DMS 273 (cell line): ENCODE data around the gene NTPCR.
A peak's percentile ranks its signal among the peaks of the same experiment; 100 is the strongest.
"Not testable (repeated sequence)": the region's sequence is repeated elsewhere in the genome, so short reads cannot be mapped to it uniquely, and the experiment has no call there.

Experiments used
- DNase-seq: peaks from one replicate; lab custom pipeline; 2025; ENCODE audit not compliant: unreplicated experiment; lab: John Stamatoyannopoulos, UW

NTPCR gene

GRCh38 chr1:232925421-232926220, 24.8 kb upstream of the NTPCR start:
- no peak for DNase-seq

GRCh38 chr1:232927166-232927565, 23.2 kb upstream of the NTPCR start:
- not testable (repeated sequence) for DNase-seq

DNA sequence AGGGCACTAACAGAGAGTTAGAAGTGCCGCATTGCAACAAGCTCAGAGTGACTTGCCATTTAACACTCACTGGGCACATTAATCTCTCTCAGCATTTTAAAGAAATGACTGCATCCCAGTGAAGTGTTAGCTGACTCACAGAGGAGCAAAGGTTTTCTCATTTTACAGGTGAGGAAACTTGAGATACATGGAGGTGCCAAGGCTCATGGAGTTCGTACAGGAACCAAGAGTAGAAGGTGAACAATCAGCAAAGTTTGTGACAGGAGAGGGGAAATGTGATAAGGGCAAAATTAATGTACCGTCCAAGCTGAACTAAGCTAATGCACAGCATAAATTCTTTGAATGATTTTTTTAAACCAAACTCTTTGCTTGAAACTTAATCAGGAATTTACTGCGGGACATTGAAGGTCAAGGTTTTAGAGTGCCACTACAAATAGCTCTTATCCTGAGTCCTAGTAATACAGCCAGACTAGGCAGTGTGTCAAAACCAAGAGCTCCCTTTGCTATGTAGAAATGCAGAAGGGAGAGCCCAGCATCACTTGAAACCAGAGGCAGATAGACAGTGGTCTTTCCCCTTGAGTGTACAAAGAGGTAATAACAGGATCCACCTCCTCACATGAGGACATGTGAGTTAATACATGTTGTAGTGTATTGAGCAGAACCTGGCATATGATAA, 22.4 kb upstream of the NTPCR start:
- DNase-seq, result no peak

DNA sequence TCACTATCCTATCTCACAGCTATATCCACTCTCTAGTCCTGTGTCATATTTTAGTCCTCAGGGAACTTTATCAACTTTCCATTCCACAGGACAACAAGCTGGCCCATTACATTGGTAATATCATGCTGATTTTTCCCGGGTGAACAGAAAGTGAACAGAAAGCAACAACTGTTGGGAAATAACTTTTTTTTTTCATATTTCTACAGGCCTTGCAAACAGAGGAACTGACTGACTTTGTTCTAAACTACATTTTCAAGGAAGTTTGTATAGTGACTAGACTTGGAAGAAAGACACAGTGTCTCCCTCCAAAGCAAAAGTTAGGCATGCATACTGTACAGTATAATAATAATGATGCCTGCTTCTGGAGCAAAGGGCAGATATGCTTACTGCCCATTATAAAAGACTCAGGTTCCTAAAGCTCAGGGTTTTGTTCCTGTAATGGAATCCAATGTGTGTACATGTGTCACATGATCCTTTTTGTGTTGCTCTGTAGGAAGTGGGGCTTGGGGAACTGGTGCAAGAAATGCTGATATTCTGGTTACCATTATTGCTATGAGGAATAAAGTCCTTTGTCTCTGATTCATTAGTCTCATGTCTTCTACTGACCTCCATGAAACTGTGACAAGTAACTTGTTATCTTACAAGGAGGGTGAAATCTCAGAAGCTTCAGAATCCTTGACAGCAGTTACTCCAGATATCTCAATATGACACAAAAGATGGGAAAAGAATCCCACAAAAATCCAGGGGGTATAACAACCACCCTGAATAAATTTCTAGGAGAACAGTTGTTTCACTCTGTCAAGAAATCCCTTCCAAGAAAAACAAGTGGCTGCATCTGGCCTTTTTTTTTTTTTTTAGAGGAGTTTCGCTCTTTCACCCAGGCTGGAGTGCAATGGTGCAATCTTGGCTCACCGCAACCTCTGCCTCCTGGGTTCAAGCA, 17.7 kb upstream of the NTPCR start:
- DNase-seq, result no peak

GRCh38 chr1:232936941-232937340, 13.5 kb upstream of the NTPCR start:
- no peak for DNase-seq

GRCh38 chr1:232937741-232938375, 12.6 kb upstream of the NTPCR start:
- DNase-seq, result no peak

GRCh38 chr1:232938926-232939325, 11.5 kb upstream of the NTPCR start:
- no peak for DNase-seq

DNA sequence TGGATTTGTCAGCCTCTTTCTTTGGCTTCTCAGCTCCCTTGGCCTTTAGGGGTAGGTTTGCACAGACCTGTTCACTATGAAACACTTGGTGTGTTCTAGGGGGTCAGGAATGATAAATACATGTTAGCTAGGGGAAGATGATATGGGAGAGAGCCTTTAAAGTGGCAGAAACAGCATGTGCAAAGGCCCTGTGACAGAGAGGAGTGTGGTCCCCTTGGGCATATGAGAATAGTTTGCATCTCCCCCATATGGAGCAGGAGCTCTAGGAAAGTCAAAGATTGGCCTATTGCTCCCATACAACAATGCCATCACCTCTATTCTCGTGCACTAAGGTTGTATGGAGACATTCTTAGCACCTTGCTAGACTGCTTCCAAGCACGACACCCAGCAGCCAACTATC, 10.7 kb upstream of the NTPCR start:
- DNase-seq, result no peak

GRCh38 chr1:232940262-232940661, 10.1 kb upstream of the NTPCR start:
- no peak for DNase-seq

DNA sequence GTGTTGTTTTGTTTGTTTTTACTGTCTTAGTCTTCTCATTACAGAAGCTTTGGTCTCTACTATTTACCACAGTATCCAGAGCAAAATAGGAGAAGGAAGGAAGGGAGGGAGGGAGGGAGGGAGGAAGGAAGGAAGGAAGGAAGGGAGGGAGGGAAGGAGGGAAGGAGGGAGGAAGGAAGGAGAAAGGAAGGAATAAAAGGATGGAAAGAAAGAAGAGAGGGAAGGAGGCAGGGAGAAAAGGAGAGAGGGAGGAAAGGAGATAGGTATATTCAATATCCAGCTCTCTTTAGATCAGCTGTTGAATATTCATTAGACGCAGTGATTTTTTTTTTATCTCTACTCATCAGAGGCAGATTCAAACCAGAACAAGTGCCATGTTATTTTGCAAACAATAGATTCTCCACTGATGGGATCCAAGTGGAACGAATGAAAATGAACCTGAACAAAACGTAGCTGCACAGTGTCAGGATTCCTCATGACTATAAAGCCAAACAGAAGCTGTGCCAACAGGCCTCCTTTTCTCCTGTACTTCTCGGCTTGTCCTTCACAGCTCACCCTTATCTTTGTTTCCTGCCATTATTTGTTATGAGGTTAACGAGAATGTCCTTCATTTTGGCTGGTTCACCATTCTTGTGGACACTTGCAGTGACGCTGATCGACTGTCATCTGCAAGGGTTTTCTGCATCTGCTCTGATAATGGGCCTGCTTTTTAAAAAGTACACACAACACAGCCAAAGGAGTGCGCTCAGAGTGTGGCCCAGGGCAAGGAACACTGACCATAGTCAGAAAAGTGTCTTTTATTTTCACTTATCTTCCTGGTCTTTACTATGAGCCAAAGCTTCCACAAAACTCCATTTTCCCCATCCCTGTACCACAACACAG, 7.8 kb upstream of the NTPCR start:
- no peak for DNase-seq

DNA sequence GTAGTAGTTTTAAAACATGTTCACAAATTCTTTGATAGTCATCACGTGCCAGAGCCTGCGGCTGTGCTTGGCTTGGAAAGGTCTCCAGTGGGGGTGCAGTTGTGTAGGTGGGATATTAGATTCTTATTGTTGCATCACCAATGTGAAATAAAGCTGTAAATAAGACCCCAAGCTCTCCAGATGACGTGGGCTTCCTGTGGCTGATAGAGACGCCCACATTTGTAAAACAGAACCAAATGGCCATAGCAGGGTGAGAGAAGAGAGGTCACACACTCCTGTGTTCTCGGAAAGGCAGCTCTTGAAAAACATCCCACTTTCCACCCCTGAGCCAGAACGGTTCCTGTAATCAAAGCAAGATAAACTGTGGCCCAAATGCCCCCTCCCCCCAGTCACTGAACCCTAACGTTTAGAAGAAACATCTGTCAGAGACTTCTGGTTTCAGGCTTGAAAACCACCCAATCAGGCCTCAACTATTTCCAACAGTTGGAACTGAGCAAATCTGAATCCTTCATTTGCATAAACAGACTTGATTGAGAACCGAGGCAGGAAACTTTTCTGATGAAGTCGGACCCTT, 6.6 kb upstream of the NTPCR start:
- peak; percentile 12 for DNase-seq

DNA sequence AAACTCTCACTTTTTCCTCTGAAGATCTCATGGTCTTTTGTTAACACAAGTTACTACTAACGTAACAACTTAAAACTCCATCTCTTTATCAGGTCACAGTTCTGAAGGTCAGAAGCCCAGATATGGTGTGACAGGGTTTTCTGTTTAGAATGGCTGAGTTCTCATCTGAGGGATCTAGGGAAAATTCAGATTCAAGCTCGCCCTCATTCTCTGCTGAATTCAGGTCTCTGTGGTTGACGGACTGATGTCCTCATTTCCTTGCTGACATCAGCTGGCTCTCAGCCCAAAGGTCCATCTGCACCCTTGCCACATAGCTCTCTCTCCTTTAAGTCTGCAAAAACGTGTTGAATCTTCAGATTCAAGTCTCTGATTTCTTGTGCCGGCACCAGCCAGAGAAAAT, 6.1 kb upstream of the NTPCR start:
- DNase-seq, result peak; percentile 39

GRCh38 chr1:232949636-232950196, 695 bp upstream of the NTPCR start:
- no peak for DNase-seq

GRCh38 chr1:232951180-232951579, 769 bp downstream of the NTPCR start:
- DNase-seq, result peak; percentile 51

GRCh38 chr1:232951605-232952004, 1.2 kb downstream of the NTPCR start:
- DNase-seq, result no peak

DNA sequence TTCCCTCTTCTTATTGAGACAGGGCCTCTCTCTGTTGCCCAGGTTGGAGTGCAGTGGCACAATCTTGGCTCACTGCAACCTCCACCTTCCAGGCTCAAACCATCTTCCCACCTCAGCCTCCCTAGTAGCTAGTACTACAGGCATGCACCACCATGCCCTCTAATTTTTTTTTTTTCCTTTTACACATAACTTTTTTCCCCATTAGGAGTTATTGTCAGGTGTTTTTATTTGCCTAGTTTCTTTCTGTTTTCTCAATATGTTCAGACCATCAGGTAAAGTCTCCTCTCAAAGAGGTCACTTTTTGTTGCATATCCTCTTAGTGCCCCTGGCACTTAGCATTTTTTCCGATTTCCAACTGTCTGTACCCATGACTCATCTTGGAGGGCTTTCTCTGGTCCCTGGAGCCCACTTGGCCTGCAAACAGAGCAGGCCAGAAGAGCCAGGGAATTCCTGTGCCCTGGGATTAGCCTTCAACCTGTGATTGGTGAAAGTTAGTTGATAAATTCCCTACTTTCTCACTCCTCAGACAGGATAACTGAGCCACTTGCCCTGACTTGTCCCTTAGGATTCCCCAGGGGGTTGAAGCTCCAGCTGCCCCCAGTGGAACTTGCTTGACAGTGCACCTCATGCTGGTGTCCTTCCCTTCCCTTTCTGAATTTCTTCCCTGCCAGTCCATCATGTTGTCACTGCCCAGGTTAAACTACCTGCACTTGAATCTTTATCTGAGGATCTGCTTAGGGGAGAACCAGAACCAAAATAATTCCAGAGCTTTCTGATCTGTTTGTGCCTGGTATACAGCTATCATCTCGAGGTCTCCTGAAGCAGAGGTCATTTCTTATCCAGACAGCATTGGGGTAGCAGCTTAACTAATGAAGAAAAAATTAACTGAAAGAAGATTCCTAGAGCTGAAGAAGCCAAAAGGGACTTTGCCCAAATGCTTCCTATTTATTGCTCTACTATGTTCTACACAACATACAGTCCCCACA, 2.4 kb downstream of the NTPCR start:
- peak; percentile 80 for DNase-seq

- no peak for DNase-seq
Observed at GRCh38 chr1:232954594-232955365, 4.4 kb downstream of the NTPCR start.
